COLO668 (cell line): Measurements from ENCODE around the gene GOLPH3L.
A peak's percentile ranks its signal among the peaks of the same experiment; 100 is the strongest.
"Not testable (repeated sequence)": the region's sequence is repeated elsewhere in the genome, so short reads cannot be mapped to it uniquely, and the experiment has no call there.

Experiments
- DNase-seq: peaks from one replicate; lab custom pipeline; 2025; ENCODE audit not compliant: unreplicated experiment; lab: John Stamatoyannopoulos, UW

Gene GOLPH3L

GRCh38 chr1:150660584-150660983 lies 36.4 kb downstream of the GOLPH3L start:
- no peak for DNase-seq

- not testable (repeated sequence) for DNase-seq
Observed at GRCh38 chr1:150657064-150657463, 39.9 kb downstream of the GOLPH3L start.

- not testable (repeated sequence) for DNase-seq
Observed at GRCh38 chr1:150654635-150655034, 42.3 kb downstream of the GOLPH3L start.

- DNase-seq, result peak; percentile 95
Observed at GRCh38 chr1:150650193-150650592, 46.8 kb downstream of the GOLPH3L start.

- no peak for DNase-seq
Observed at GRCh38 chr1:150649441-150650075, 47.4 kb downstream of the GOLPH3L start.

- no peak for DNase-seq
Observed at GRCh38 chr1:150642296-150642695, 54.7 kb downstream of the GOLPH3L start.

- DNase-seq, result not testable (repeated sequence)
Observed at GRCh38 chr1:150641126-150641815, 55.7 kb downstream of the GOLPH3L start.

- peak; percentile 87 for DNase-seq
Observed at GRCh38 chr1:150638430-150638829, 58.5 kb downstream of the GOLPH3L start.

- peak; percentile 47 for DNase-seq
Observed at GRCh38 chr1:150634839-150635622, 61.9 kb downstream of the GOLPH3L start.

GRCh38 chr1:150629115-150629928 lies 67.6 kb downstream of the GOLPH3L start, which contains the start of gene ENSA:
Gene ENSA (minus strand): TSS chr1:150629612. CDS start chr1:150629470, 142 bp downstream.
- peak; percentile 98 for DNase-seq

- no peak for DNase-seq
Observed at GRCh38 chr1:150628766-150629114, 68.2 kb downstream of the GOLPH3L start.

- DNase-seq, result peak; percentile 14
Observed at GRCh38 chr1:150627826-150628410, 69.0 kb downstream of the GOLPH3L start.

- no peak for DNase-seq
Observed at GRCh38 chr1:150626150-150626549, 70.8 kb downstream of the GOLPH3L start.

GRCh38 chr1:150624546-150624945 lies 72.4 kb downstream of the GOLPH3L start:
- DNase-seq, result not testable (repeated sequence)

- DNase-seq, result not testable (repeated sequence)
Observed at GRCh38 chr1:150624134-150624533, 72.8 kb downstream of the GOLPH3L start.

GRCh38 chr1:150622303-150622975 lies 74.5 kb downstream of the GOLPH3L start:
- DNase-seq, result no peak

- DNase-seq, result peak; percentile 29
Observed at GRCh38 chr1:150621497-150622302, 75.3 kb downstream of the GOLPH3L start.

GRCh38 chr1:150620919-150621318 lies 76.0 kb downstream of the GOLPH3L start:
- DNase-seq, result no peak
